Prostate gland (tissue), 2 donors: ENCODE results near the gene SYT2.

Experiments
- POLR2A ChIP-seq: fragments of 450-650 bp; IDR thresholded peaks from one replicate; pipeline ENCODE4 v1.6.1; 2016; ENCODE audit warnings: antibody characterized with exemption, mild to moderate bottlenecking
- TF ChIP-seq, protein P1 (sequence below), 4 experiments: fragments of 200-600 bp in 2 of 4; fragments of 450-650 bp in 2 of 4; sonication (generic) in 2 of 4; IDR thresholded peaks; 1 replicate in 3 of 4; 2 replicates in 1 of 4; pipeline ENCODE4 v1.5.1; 2016 to 2019; ENCODE audit warnings: antibody characterized with exemption in 4 of 4, mild to moderate bottlenecking in 2 of 4, moderate library complexity in 2 of 4

DNA sequence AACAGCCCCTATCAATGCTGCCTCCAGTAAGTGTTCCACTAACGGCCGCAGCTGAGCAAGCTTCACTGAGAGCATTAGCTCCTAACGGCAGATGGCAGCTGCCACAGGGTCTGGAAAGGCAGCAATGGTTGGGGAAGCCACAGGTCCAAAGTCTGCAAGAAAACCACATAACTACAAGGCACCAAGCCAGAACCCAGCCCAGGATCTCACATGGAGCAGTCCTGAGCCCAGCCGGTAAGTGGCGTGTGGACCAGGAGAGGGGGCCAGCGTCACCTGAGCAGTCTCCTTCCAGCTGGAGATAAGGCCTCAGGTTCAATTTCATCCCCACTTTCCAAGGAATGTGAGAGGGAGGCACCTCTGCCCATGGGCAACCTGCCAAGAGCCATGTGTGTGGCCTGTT is 13.2 kb downstream of the SYT2 start:
- TF ChIP-seq, protein P1, sequence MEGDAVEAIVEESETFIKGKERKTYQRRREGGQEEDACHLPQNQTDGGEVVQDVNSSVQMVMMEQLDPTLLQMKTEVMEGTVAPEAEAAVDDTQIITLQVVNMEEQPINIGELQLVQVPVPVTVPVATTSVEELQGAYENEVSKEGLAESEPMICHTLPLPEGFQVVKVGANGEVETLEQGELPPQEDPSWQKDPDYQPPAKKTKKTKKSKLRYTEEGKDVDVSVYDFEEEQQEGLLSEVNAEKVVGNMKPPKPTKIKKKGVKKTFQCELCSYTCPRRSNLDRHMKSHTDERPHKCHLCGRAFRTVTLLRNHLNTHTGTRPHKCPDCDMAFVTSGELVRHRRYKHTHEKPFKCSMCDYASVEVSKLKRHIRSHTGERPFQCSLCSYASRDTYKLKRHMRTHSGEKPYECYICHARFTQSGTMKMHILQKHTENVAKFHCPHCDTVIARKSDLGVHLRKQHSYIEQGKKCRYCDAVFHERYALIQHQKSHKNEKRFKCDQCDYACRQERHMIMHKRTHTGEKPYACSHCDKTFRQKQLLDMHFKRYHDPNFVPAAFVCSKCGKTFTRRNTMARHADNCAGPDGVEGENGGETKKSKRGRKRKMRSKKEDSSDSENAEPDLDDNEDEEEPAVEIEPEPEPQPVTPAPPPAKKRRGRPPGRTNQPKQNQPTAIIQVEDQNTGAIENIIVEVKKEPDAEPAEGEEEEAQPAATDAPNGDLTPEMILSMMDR (IDR thresholded peaks at IDR 0.05), result no peak
- TF ChIP-seq POLR2A, result no peak
